HFFc6 (cell line): ENCODE data around the gene SIGLEC10. TPM values are rescaled to one million over a fixed set of nuclear protein-coding genes. Genes with fewer than 3 reads are reported as not detected.

Experiments used
- DNase-seq: peaks from one replicate; pipeline ENCODE4 v3.0.0-alpha.2; 2018
- H3K27ac Mint-ChIP-seq: 2 replicates; pipeline ENCODE4 v1.8.0; 2020; ENCODE audit warnings: mild to moderate bottlenecking, mixed read lengths
- H3K27me3 Mint-ChIP-seq: 2 replicates; pipeline ENCODE4 v1.8.0; 2021; ENCODE audit warnings: mild to moderate bottlenecking, moderate library complexity, mixed read lengths; ENCODE audit not compliant: insufficient read depth
- H3K36me3 Mint-ChIP-seq: 2 replicates; pipeline ENCODE4 v1.8.0; 2021; ENCODE audit warnings: low read depth, mixed read lengths
- H3K4me1 Mint-ChIP-seq: 2 replicates; pipeline ENCODE4 v1.8.0; 2020; ENCODE audit warnings: low read depth, mixed read lengths
- H3K4me3 Mint-ChIP-seq: 2 replicates; pipeline ENCODE4 v1.8.0; 2020; ENCODE audit warnings: mild to moderate bottlenecking, moderate library complexity, mixed read lengths
- H3K9me3 Mint-ChIP-seq: 2 replicates; pipeline ENCODE4 v1.8.0; 2020; ENCODE audit warnings: mild to moderate bottlenecking, mixed read lengths
- total RNA-seq, 6 experiments: library from RNA; stranded (reverse); fragmentation: NEBNext Ultra II Directional; extraction: Animal tissue kit (Norgen Biotek cat#: 25700); gene quantifications; 2 replicates in 1 of 6; 3 replicates in 5 of 6; pipeline ENCODE4 v1.2.3, GENCODE V29; 2021
- TF ChIP-seq, protein P1 (sequence below): fragments of 200-600 bp; sonication (generic); IDR thresholded peaks from 2 replicates; pipeline ENCODE4 v1.5.0; 2021; ENCODE audit warnings: antibody characterized with exemption, mild to moderate bottlenecking

SIGLEC10 gene
- total RNA-seq, 6 experiments from 2014 or later: not detected

DNA sequence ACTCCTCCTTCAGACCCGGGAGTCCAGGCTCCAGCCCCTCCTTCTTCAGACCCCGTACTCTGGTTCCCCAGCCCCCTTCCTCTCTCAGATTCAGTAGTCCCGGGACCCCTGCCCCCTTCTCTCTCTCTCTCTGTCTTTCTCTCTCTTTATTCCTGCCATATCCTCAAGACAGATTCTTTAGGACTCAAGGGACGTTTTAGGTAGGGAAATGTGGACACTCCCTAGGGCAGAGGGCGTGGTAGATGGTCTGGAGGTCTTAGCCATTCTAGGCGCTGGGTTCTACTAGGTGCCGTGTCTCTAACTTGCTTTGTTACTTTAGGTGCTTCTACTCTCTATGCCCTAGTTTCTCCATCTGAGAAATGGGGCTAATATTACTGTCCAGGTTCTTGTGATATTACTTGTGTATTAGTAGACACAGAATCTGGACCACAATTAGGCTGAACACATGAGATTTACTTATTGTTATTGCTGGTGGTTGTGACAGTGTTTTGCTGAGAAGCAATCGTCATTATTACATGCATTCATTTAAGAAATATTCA is 26.3 kb downstream of the SIGLEC10 start:
- Mint-ChIP-seq H3K4me3 (no peak overlapping the region), H3K4me1 (peaks cover 13% of the 10 kb centered on the region), H3K36me3 (no peaks in the 10 kb centered on the region; the same call in 1 of the 2 replicates), H3K27me3 (peaks cover 7% of the 10 kb centered on the region; the same call in 1 of the 2 replicates), H3K9me3 (no peaks in the 10 kb centered on the region), H3K27ac (no peak overlapping the region)
- TF ChIP-seq, protein P1, sequence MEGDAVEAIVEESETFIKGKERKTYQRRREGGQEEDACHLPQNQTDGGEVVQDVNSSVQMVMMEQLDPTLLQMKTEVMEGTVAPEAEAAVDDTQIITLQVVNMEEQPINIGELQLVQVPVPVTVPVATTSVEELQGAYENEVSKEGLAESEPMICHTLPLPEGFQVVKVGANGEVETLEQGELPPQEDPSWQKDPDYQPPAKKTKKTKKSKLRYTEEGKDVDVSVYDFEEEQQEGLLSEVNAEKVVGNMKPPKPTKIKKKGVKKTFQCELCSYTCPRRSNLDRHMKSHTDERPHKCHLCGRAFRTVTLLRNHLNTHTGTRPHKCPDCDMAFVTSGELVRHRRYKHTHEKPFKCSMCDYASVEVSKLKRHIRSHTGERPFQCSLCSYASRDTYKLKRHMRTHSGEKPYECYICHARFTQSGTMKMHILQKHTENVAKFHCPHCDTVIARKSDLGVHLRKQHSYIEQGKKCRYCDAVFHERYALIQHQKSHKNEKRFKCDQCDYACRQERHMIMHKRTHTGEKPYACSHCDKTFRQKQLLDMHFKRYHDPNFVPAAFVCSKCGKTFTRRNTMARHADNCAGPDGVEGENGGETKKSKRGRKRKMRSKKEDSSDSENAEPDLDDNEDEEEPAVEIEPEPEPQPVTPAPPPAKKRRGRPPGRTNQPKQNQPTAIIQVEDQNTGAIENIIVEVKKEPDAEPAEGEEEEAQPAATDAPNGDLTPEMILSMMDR: no peak
- DNase-seq: no peak

DNA sequence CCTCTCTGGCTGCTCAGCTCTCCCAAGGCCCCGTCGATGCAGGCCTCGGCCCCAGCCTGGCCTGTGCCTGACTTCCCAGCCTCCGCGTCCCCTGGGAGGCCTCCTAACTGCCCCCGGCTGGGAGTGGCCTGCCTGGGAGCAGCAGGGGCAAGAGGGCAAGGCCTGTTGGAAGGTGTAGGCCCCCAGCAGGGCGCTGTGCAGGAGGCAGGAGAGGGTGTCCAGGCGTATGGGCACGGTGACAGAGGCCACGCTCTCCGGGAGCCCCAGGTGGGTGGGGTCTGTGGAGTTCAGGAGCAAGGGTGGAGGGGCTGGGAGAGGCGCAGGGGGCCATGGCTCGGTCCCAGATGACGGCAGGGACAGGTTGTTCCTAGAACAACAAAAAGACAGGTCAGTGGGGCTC is 28.3 kb downstream of the SIGLEC10 start:
- peaks cover 7% of the 10 kb centered on the region for H3K27me3 Mint-ChIP-seq
- TF ChIP-seq, protein P1: no peak
- no peak overlapping the region for H3K4me3 Mint-ChIP-seq
- no peak for DNase-seq
- H3K27ac Mint-ChIP-seq: no peak overlapping the region
- no peaks in the 10 kb centered on the region for H3K36me3 Mint-ChIP-seq
- H3K9me3 Mint-ChIP-seq: no peaks in the 10 kb centered on the region
- peaks cover 6% of the 10 kb centered on the region for H3K4me1 Mint-ChIP-seq

DNA sequence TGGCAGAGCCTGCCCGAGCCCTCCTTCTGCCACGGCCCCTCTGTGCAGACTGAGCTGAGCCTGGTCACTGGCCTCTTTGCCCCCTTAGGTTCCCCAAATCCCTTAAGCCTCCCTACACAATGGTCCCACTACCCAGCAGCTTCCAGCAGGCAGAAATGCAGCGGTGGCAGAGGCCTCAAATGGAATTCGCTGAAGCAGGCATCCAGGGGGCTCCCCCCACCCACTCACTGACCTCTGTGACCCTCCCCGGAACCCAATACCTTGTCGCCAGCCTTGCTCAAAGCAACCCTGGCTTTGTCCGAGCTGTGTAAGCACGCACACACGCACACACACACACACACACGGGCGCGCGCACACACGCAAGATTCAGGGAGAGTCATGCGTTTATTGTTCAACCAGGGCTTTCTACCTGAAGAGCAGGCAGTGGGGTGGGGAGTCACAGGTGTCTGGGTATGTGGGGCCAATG is 29.5 kb downstream of the SIGLEC10 start, which contains the start of gene LIM2:
TSS of gene LIM2 (minus strand) at position 51 of the 466 bp plus-strand sequence. CDS start 531 bp downstream, outside the sequence.
- H3K4me3 Mint-ChIP-seq: no peak within 1 kb of the TSS
- no peaks in the 10 kb centered on the region for H3K36me3 Mint-ChIP-seq
- H3K4me1 Mint-ChIP-seq: no peaks in the 10 kb centered on the region
- no peak within 1 kb of the TSS for H3K27ac Mint-ChIP-seq
- TF ChIP-seq, protein P1: no peak
- no peak for DNase-seq
- H3K27me3 Mint-ChIP-seq: peaks cover 10% of the 10 kb centered on the region
- H3K9me3 Mint-ChIP-seq: no peaks in the 10 kb centered on the region

DNA sequence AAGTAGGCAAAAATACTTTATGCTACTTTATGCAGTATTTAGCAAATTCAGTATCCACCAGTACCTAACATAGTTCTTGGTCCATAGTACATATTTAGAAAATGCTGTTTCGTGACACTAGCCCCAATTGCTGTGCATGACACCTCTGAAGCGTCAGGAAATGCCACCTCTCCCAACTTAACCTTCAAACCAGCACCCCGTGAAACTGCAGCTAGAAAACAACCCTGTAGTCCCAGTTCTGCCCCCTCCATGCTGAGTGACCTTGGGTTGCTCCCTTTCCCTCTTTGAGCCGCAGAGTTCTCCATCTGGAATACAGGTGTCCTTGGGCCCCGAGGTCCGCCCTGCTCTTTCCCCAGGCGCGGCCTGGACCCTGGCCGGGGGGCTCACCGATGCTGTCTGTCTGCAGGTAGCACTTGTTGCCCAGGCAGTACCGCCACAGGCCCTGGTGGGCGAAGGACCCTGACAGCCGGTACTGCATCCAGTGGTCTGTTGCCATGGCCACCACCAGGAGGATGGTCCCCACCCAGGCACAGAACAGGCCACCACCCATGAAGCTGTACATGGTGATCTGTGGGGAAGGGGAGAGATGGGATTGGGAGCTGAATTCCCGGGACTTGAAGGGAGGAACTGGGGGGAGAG is 30.4 kb downstream of the SIGLEC10 start:
- TF ChIP-seq, protein P1: no peak
- no peak for DNase-seq
- H3K4me3 Mint-ChIP-seq: no peak overlapping the region
- H3K4me1 Mint-ChIP-seq: no peaks in the 10 kb centered on the region
- H3K36me3 Mint-ChIP-seq: no peaks in the 10 kb centered on the region
- no peak overlapping the region for H3K27ac Mint-ChIP-seq
- peaks cover 10% of the 10 kb centered on the region for H3K27me3 Mint-ChIP-seq
- no peaks in the 10 kb centered on the region for H3K9me3 Mint-ChIP-seq

DNA sequence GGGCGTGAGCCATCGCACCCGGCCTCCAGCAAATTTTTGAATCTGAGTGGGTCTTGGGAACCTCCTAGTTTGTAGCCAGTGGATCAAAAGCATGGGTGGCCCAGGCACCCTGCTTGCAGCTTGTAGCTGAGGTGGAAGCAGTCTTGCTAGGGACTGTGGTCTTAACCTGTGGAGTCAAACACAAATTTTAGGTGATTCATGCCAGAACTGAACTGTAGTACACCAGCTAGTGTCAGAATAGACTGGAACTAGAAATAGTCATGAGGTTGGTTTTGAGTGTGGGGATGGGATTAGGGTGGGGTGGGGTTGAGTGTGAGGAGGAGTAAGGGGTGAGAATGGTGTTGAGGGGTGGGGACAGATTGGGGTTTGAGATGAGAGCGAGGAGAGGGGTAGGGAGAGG is 35.4 kb downstream of the SIGLEC10 start:
- DNase-seq: no peak
- Mint-ChIP-seq H3K27ac (no peak overlapping the region), H3K4me1 (no peaks in the 10 kb centered on the region), H3K27me3 (peaks cover 3% of the 10 kb centered on the region), H3K9me3 (peaks cover 7% of the 10 kb centered on the region; the same call in 1 of the 2 replicates), H3K4me3 (no peak overlapping the region), H3K36me3 (no peaks in the 10 kb centered on the region)
- TF ChIP-seq, protein P1: no peak
